Suprapubic skin (tissue), 3 donors: ENCODE measurements around the gene DAP3.

Experiments used
- EP300 ChIP-seq: sonication (generic); formaldehyde crosslinking; IDR thresholded peaks from one replicate; pipeline ENCODE4 v1.6.1; 2017; ENCODE audit warnings: antibody characterized with exemption
- TF ChIP-seq, protein P1 (sequence below), 2 donors: fragments of 200-600 bp in 1 of 2; fragments of 450-650 bp in 1 of 2; sonication (generic) in 1 of 2; IDR thresholded peaks; one replicate each; pipeline ENCODE4 v1.5.1; 2016 to 2019; ENCODE audit warnings: antibody characterized with exemption in 2 of 2, mild to moderate bottlenecking in 1 of 2, moderate library complexity in 1 of 2

- TF ChIP-seq, protein P1, sequence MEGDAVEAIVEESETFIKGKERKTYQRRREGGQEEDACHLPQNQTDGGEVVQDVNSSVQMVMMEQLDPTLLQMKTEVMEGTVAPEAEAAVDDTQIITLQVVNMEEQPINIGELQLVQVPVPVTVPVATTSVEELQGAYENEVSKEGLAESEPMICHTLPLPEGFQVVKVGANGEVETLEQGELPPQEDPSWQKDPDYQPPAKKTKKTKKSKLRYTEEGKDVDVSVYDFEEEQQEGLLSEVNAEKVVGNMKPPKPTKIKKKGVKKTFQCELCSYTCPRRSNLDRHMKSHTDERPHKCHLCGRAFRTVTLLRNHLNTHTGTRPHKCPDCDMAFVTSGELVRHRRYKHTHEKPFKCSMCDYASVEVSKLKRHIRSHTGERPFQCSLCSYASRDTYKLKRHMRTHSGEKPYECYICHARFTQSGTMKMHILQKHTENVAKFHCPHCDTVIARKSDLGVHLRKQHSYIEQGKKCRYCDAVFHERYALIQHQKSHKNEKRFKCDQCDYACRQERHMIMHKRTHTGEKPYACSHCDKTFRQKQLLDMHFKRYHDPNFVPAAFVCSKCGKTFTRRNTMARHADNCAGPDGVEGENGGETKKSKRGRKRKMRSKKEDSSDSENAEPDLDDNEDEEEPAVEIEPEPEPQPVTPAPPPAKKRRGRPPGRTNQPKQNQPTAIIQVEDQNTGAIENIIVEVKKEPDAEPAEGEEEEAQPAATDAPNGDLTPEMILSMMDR (IDR thresholded peaks at IDR 0.05): no peak
- no peak for TF ChIP-seq EP300
These were observed 17.1 kb upstream of the DAP3 start for GRCh38 chr1:155671750-155672149.
